ENCODE measurements around the gene PTPRN2. TPM values are rescaled to one million over a fixed set of nuclear protein-coding genes. Genes with fewer than 3 reads are reported as not detected.
"Not testable (repeated sequence)": the region's sequence is repeated elsewhere in the genome, so short reads cannot be mapped to it uniquely, and the experiment has no call there.

PTPRN2 gene
- polyA plus RNA-seq, 4 donors: 7.2 to 9.2 (median 7.5) TPM

GRCh38 chr7:157793973-157794745, 793.5 kb downstream of the PTPRN2 start:
- no peak for DNase-seq (ENCODE audit: low read depth in 4 of 4, low spot score in 3 of 4)

GRCh38 chr7:157793087-157793353, 794.6 kb downstream of the PTPRN2 start:
- no peak for DNase-seq (ENCODE audit: low read depth in 4 of 4, low spot score in 3 of 4)

- DNase-seq (ENCODE audit: low read depth in 4 of 4, low spot score in 3 of 4): no peak
Measured at GRCh38 chr7:157792241-157793086, 795.2 kb downstream of the PTPRN2 start.

GRCh38 chr7:157791666-157792065, 796.0 kb downstream of the PTPRN2 start:
- no peak for DNase-seq (ENCODE audit: low read depth in 4 of 4, low spot score in 3 of 4)

GRCh38 chr7:157791261-157791660, 796.4 kb downstream of the PTPRN2 start:
- DNase-seq (ENCODE audit: low read depth in 4 of 4, low spot score in 3 of 4): no peak

GRCh38 chr7:157789942-157790341, 797.7 kb downstream of the PTPRN2 start:
- no peak for DNase-seq (ENCODE audit: low read depth in 4 of 4, low spot score in 3 of 4)

GRCh38 chr7:157789094-157789493, 798.5 kb downstream of the PTPRN2 start:
- DNase-seq (ENCODE audit: low read depth in 4 of 4, low spot score in 3 of 4): no peak

GRCh38 chr7:157788573-157788972, 799.0 kb downstream of the PTPRN2 start:
- DNase-seq (ENCODE audit: low read depth in 4 of 4, low spot score in 3 of 4): no peak

- no peak for DNase-seq (ENCODE audit: low read depth in 4 of 4, low spot score in 3 of 4)
Measured at GRCh38 chr7:157787275-157787701, 800.3 kb downstream of the PTPRN2 start.

- DNase-seq (ENCODE audit: low read depth in 4 of 4, low spot score in 3 of 4): no peak
Measured at GRCh38 chr7:157786375-157787274, 801.0 kb downstream of the PTPRN2 start.

- no peak for DNase-seq (ENCODE audit: low read depth in 4 of 4, low spot score in 3 of 4)
Measured at GRCh38 chr7:157785486-157786186, 802.0 kb downstream of the PTPRN2 start.

GRCh38 chr7:157784979-157785441, 802.6 kb downstream of the PTPRN2 start:
- no peak for DNase-seq (ENCODE audit: low read depth in 4 of 4, low spot score in 3 of 4)

- no peak for DNase-seq (ENCODE audit: low read depth in 4 of 4, low spot score in 3 of 4)
Measured at GRCh38 chr7:157784041-157784835, 803.4 kb downstream of the PTPRN2 start.

- DNase-seq (ENCODE audit: low read depth in 4 of 4, low spot score in 3 of 4): no peak
Measured at GRCh38 chr7:157782041-157782440, 805.6 kb downstream of the PTPRN2 start.

GRCh38 chr7:157780721-157781120, 806.9 kb downstream of the PTPRN2 start:
- DNase-seq (ENCODE audit: low read depth in 4 of 4, low spot score in 3 of 4): no peak

GRCh38 chr7:157780312-157780711, 807.3 kb downstream of the PTPRN2 start:
- DNase-seq (ENCODE audit: low read depth in 4 of 4, low spot score in 3 of 4): no peak

GRCh38 chr7:157779206-157779605, 808.4 kb downstream of the PTPRN2 start:
- no peak for DNase-seq (ENCODE audit: low read depth in 4 of 4, low spot score in 3 of 4)

- DNase-seq (ENCODE audit: low read depth in 4 of 4, low spot score in 3 of 4): not testable (repeated sequence)
Measured at GRCh38 chr7:157777194-157777762, 810.3 kb downstream of the PTPRN2 start.

Data from left renal pelvis (tissue), 4 donors.